HepG2 (cell line): Measurements from ENCODE around the gene SARNP. TPM values are rescaled to one million over a fixed set of nuclear protein-coding genes. Genes with fewer than 3 reads are reported as not detected.

Experiments used
- BRD4 ChIP-seq: sonication (generic); formaldehyde crosslinking; IDR thresholded peaks from 2 replicates; pipeline ENCODE4 v1.4.0; 2020; ENCODE audit warnings: missing genetic modification reagents
- GPN1 ChIP-seq: sonication (generic); formaldehyde crosslinking; IDR thresholded peaks from 2 replicates; pipeline ENCODE4 v1.5.1; 2020; ENCODE audit warnings: missing genetic modification reagents, borderline replicate concordance
- GZF1 ChIP-seq: sonication (generic); formaldehyde crosslinking; IDR thresholded peaks from 2 replicates; pipeline ENCODE4 v1.5.1; 2020; ENCODE audit warnings: mild to moderate bottlenecking, missing genetic modification reagents
- KDM3A ChIP-seq: IDR thresholded peaks from 2 replicates; pipeline ENCODE4 v1.6.1; 2018; ENCODE audit warnings: low read depth, missing compliant biosample characterization
- MAFF ChIP-seq: IDR thresholded peaks from 2 replicates; pipeline ENCODE4 v1.6.1; 2011; ENCODE audit warnings: low read depth, low read length, improper control_type of control experiment
- MBNL3 ChIP-seq: fragments of 250-450 bp; sonication (Bioruptor Pico); conservative IDR thresholded peaks from 2 replicates; pipeline ENCODE4 v1.8.0; 2022; ENCODE audit warnings: mild to moderate bottlenecking, inconsistent platforms
- NRL ChIP-seq: sonication (generic); formaldehyde crosslinking; IDR thresholded peaks from 2 replicates; pipeline ENCODE4 v1.5.0; 2020; ENCODE audit warnings: missing genetic modification reagents, mild to moderate bottlenecking, moderate library complexity, borderline replicate concordance
- SAP130 ChIP-seq: IDR thresholded peaks from 2 replicates; pipeline ENCODE4 v1.6.1; 2016; ENCODE audit warnings: low read depth
- SNAI1 ChIP-seq: sonication (generic); formaldehyde crosslinking; IDR thresholded peaks from 2 replicates; pipeline ENCODE4 v1.5.0; 2020; ENCODE audit warnings: mild to moderate bottlenecking, missing genetic modification reagents, borderline replicate concordance
- SNAPC2 ChIP-seq: sonication (generic); formaldehyde crosslinking; IDR thresholded peaks from 2 replicates; pipeline ENCODE4 v1.8.1; 2022; ENCODE audit warnings: mild to moderate bottlenecking, missing genetic modification reagents
- YY1 ChIP-seq: IDR thresholded peaks from 2 replicates; pipeline ENCODE4 v1.6.1; 2011; ENCODE audit warnings: low read length, low read depth, moderate library complexity, mild to moderate bottlenecking; ENCODE audit not compliant: insufficient read depth, insufficient replicate concordance
- ZFAT ChIP-seq: sonication (generic); formaldehyde crosslinking; conservative IDR thresholded peaks from 2 replicates; pipeline ENCODE4 v1.8.1; 2023; ENCODE audit warnings: missing genetic modification reagents, inconsistent platforms
- ZNF24 ChIP-seq: fragments of 450-650 bp; IDR thresholded peaks from 2 replicates; pipeline ENCODE4 v1.6.1; 2017; ENCODE audit warnings: antibody characterized with exemption, mild to moderate bottlenecking
- ZNF326 ChIP-seq: sonication (generic); formaldehyde crosslinking; IDR thresholded peaks from 2 replicates; pipeline ENCODE4 v1.4.0; 2020; ENCODE audit warnings: missing genetic modification reagents, borderline replicate concordance
- ZNF33B ChIP-seq: sonication (generic); formaldehyde crosslinking; IDR thresholded peaks from 2 replicates; pipeline ENCODE4 v1.5.1; 2020; ENCODE audit warnings: mild to moderate bottlenecking, missing genetic modification reagents
- ZNF496 ChIP-seq: sonication (generic); formaldehyde crosslinking; IDR thresholded peaks from 2 replicates; pipeline ENCODE4 v1.8.1; 2023; ENCODE audit warnings: mild to moderate bottlenecking, moderate library complexity, missing genetic modification reagents; ENCODE audit not compliant: insufficient replicate concordance
- ZNF564 ChIP-seq: sonication (generic); formaldehyde crosslinking; IDR thresholded peaks from 2 replicates; pipeline ENCODE4 v1.8.1; 2023; ENCODE audit warnings: mild to moderate bottlenecking, missing genetic modification reagents
- ZNF788 ChIP-seq: sonication (generic); formaldehyde crosslinking; IDR thresholded peaks from 2 replicates; pipeline ENCODE4 v1.5.0; 2020; ENCODE audit warnings: mild to moderate bottlenecking, missing genetic modification reagents, borderline replicate concordance
- polyA plus RNA-seq, 8 experiments: library from polyadenylated mRNA; depleted of rRNA in 3 of 8; stranded (reverse) in 7 of 8; unstranded in 1 of 8; fragments of >200 nt; fragmentation: Illumina TruSeq in 4 of 8; extraction: Trizol in 4 of 8; gene quantifications; 2 replicates each; pipeline versions ENCODE4 v1.2.1 to v1.2.3, GENCODE V29; 2011 to 2016; ENCODE audit warnings: low read depth in 4 of 8, missing spikeins in 1 of 8, mixed read lengths in 1 of 8; ENCODE audit not compliant: insufficient read depth in 1 of 8
- total RNA-seq, 5 experiments: library from RNA; depleted of rRNA; stranded (reverse); fragments of >200 nt; fragmentation: Illumina TruSeq; extraction: Trizol; gene quantifications; 2 replicates each; pipeline ENCODE4 v1.2.3, GENCODE V29; 2016; ENCODE audit warnings: low read depth in 1 of 5
- TF ChIP-seq, protein P1 (sequence below): sonication (generic); formaldehyde crosslinking; IDR thresholded peaks from 2 replicates; pipeline ENCODE4 v1.5.0; 2020; ENCODE audit warnings: mild to moderate bottlenecking, missing genetic modification reagents
- TF ChIP-seq, protein P2 (sequence below): sonication (generic); formaldehyde crosslinking; IDR thresholded peaks from 2 replicates; pipeline ENCODE4 v1.4.0; 2020; ENCODE audit warnings: missing genetic modification reagents, mild to moderate bottlenecking, borderline replicate concordance
- TF ChIP-seq, protein P3 (sequence below): fragments of 450-650 bp; IDR thresholded peaks from 2 replicates; pipeline ENCODE4 v1.6.1; 2017; ENCODE audit warnings: mild to moderate bottlenecking
- TF ChIP-seq, protein P4 (sequence below): IDR thresholded peaks from 2 replicates; pipeline ENCODE4 v1.6.1; 2018; ENCODE audit warnings: missing genetic modification reagents, mild to moderate bottlenecking, missing compliant biosample characterization

SARNP gene
- total and polyA plus RNA-seq, 2 of the 13 experiments (the other 11 are each of a cell fraction or from before 2014, with no cell fraction given), result 59.0 to 95.4 TPM

DNA sequence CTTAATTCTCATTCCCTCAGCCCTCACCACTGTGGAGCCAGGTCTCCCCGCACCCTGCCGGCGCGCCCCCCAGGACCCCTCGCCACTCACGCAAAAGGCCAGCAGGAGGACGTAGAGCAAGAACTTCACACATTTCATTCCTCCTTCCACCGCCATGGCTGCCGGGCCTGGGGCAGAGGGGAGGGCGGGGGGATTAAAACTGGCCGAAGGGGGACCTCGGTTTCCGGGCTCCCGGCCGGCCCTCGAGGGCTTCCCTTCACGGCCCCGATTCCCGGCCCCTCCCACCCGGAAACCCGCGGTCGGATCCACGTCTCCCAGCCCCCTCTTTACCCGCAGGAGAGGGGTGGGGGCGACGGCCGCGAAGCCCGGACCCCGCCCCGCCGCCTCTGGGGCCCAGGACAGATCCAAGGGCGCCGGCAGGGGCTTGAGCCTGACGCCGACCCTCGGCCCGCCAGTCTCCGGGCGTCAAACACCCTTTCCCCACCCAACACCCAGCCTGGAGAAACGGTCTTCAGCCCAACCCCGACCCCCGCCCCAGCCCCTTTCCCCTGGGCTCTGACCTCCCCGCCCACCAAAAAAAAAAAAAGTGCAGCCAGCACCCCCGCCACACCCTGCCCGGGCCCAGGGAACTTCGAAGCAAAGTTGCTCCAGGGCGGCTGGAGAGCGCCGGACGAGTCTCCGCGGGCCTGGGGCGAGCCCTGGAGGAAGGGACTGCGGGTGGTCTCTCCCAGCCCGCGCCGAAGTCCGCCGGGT, 89.2 kb downstream of the SARNP start (continued):
- TF ChIP-seq, protein P1, sequence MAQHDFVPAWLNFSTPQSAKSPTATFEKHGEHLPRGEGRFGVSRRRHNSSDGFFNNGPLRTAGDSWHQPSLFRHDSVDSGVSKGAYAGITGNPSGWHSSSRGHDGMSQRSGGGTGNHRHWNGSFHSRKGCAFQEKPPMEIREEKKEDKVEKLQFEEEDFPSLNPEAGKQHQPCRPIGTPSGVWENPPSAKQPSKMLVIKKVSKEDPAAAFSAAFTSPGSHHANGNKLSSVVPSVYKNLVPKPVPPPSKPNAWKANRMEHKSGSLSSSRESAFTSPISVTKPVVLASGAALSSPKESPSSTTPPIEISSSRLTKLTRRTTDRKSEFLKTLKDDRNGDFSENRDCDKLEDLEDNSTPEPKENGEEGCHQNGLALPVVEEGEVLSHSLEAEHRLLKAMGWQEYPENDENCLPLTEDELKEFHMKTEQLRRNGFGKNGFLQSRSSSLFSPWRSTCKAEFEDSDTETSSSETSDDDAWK, result no peak
- TF ChIP-seq ZNF496 (CRISPR knock-in tag) (no peak), ZNF24 (no peak), KDM3A (CRISPR knock-in tag) (0 out of 2 replicates have a peak, but pooled peaks have one; percentile 18), ZNF33B (CRISPR knock-in tag) (no peak), ZNF564 (CRISPR knock-in tag) (no peak), SAP130 (CRISPR knock-in tag) (peak; percentile 43; the same call in 1 of the 2 replicates), ZFAT (CRISPR knock-in tag) (no peak), YY1 (peak; percentile 46), MBNL3 (CRISPR knock-in tag) (no peak), ZNF788 (0 out of 2 replicates have a peak, but pooled peaks have one; percentile 23), GZF1 (CRISPR knock-in tag) (no peak), GPN1 (CRISPR knock-in tag) (no peak), SNAPC2 (no peak), NRL (CRISPR knock-in tag) (no peak), SNAI1 (CRISPR knock-in tag) (peak; percentile 30; the same call in 1 of the 2 replicates), BRD4 (no peak), MAFF (no peak), ZNF326 (CRISPR knock-in tag) (no peak)
- TF ChIP-seq, protein P2, sequence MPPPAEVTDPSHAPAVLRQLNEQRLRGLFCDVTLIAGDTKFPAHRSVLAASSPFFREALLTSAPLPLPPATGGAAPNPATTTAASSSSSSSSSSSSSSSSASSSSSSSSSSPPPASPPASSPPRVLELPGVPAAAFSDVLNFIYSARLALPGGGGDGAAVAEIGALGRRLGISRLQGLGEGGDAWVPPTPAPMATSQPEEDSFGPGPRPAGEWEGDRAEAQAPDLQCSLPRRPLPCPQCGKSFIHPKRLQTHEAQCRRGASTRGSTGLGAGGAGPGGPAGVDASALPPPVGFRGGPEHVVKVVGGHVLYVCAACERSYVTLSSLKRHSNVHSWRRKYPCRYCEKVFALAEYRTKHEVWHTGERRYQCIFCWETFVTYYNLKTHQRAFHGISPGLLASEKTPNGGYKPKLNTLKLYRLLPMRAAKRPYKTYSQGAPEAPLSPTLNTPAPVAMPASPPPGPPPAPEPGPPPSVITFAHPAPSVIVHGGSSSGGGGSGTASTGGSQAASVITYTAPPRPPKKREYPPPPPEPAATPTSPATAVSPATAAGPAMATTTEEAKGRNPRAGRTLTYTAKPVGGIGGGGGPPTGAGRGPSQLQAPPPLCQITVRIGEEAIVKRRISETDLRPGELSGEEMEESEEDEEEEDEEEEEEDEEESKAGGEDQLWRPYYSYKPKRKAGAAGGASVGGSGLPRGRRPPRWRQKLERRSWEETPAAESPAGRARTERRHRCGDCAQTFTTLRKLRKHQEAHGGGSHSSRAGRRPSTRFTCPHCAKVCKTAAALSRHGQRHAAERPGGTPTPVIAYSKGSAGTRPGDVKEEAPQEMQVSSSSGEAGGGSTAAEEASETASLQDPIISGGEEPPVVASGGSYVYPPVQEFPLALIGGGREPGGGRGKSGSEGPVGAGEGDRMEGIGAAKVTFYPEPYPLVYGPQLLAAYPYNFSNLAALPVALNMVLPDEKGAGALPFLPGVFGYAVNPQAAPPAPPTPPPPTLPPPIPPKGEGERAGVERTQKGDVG (CRISPR knock-in tag), result no peak
- TF ChIP-seq, protein P3, sequence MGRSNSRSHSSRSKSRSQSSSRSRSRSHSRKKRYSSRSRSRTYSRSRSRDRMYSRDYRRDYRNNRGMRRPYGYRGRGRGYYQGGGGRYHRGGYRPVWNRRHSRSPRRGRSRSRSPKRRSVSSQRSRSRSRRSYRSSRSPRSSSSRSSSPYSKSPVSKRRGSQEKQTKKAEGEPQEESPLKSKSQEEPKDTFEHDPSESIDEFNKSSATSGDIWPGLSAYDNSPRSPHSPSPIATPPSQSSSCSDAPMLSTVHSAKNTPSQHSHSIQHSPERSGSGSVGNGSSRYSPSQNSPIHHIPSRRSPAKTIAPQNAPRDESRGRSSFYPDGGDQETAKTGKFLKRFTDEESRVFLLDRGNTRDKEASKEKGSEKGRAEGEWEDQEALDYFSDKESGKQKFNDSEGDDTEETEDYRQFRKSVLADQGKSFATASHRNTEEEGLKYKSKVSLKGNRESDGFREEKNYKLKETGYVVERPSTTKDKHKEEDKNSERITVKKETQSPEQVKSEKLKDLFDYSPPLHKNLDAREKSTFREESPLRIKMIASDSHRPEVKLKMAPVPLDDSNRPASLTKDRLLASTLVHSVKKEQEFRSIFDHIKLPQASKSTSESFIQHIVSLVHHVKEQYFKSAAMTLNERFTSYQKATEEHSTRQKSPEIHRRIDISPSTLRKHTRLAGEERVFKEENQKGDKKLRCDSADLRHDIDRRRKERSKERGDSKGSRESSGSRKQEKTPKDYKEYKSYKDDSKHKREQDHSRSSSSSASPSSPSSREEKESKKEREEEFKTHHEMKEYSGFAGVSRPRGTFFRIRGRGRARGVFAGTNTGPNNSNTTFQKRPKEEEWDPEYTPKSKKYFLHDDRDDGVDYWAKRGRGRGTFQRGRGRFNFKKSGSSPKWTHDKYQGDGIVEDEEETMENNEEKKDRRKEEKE, result no peak
- TF ChIP-seq, protein P4, sequence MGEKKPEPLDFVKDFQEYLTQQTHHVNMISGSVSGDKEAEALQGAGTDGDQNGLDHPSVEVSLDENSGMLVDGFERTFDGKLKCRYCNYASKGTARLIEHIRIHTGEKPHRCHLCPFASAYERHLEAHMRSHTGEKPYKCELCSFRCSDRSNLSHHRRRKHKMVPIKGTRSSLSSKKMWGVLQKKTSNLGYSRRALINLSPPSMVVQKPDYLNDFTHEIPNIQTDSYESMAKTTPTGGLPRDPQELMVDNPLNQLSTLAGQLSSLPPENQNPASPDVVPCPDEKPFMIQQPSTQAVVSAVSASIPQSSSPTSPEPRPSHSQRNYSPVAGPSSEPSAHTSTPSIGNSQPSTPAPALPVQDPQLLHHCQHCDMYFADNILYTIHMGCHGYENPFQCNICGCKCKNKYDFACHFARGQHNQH (CRISPR knock-in tag), result no peak
